DOHH2 (cell line): ENCODE results near the gene SF3B3.

Experiments used
- H3F3A ChIP-seq: fragments of 200-600 bp; sonication (generic), shearing (Covaris generic); 2 replicates; pipeline ENCODE4 v1.6.0; 2016; ENCODE audit warnings: antibody characterized with exemption, mild to moderate bottlenecking; ENCODE audit not compliant: control insufficient read depth, insufficient read depth
- H3K27ac ChIP-seq: fragments of 200-600 bp; sonication (generic); 2 replicates; pipeline ENCODE4 v1.5.1; 2014; ENCODE audit warnings: low read depth, mild to moderate bottlenecking, low read length, moderate library complexity
- H3K27me3 ChIP-seq: fragments of 200-600 bp; sonication (generic); 2 replicates; pipeline ENCODE4 v1.6.1; 2014; ENCODE audit warnings: mild to moderate bottlenecking, low read length, mixed read lengths; ENCODE audit not compliant: control insufficient read depth
- H3K36me3 ChIP-seq: fragments of 200-600 bp; sonication (generic); 2 replicates; pipeline ENCODE4 v1.6.1; 2014; ENCODE audit warnings: mild to moderate bottlenecking, low read length, moderate library complexity, mixed read lengths; ENCODE audit not compliant: control insufficient read depth
- H3K4me1 ChIP-seq: fragments of 200-600 bp; sonication (generic); 2 replicates; pipeline ENCODE4 v1.6.1; 2014; ENCODE audit warnings: mild to moderate bottlenecking, low read length, mixed read lengths; ENCODE audit not compliant: control insufficient read depth
- H3K4me2 ChIP-seq: fragments of 200-600 bp; sonication (generic); 2 replicates; pipeline ENCODE4 v1.6.0; 2014; ENCODE audit warnings: mild to moderate bottlenecking, low read length, moderate library complexity
- H3K4me3 ChIP-seq: fragments of 200-600 bp; sonication (generic); 2 replicates; pipeline ENCODE4 v1.5.1; 2014; ENCODE audit warnings: mild to moderate bottlenecking, low read length, mixed read lengths
- H3K79me2 ChIP-seq: fragments of 200-600 bp; sonication (generic); 2 replicates; pipeline ENCODE4 v1.6.1; 2014; ENCODE audit warnings: mild to moderate bottlenecking, low read length, mixed read lengths; ENCODE audit not compliant: control insufficient read depth
- H3K9me2 ChIP-seq: fragments of 200-600 bp; sonication (generic); replicated peaks from 2 replicates; pipeline ENCODE4 v1.6.1; 2014; ENCODE audit warnings: mild to moderate bottlenecking, low read length, mixed read lengths; ENCODE audit not compliant: control insufficient read depth
- H3K9me3 ChIP-seq: fragments of 200-600 bp; sonication (generic); 2 replicates; pipeline ENCODE4 v1.6.1; 2014; ENCODE audit warnings: antibody characterized with exemption, low read length, mixed read lengths; ENCODE audit not compliant: control insufficient read depth, insufficient read depth
- H4K20me1 ChIP-seq: fragments of 200-600 bp; sonication (generic); 2 replicates; pipeline ENCODE4 v1.6.0; 2014; ENCODE audit warnings: low read depth, mild to moderate bottlenecking, antibody characterized with exemption, low read length, moderate library complexity; ENCODE audit not compliant: control insufficient read depth, insufficient read depth
- CTCF ChIP-seq: fragments of 200-600 bp; sonication (generic); IDR thresholded peaks from one replicate; pipeline ENCODE4 v1.5.1; 2014; ENCODE audit warnings: antibody characterized with exemption, mild to moderate bottlenecking, low read depth, low read length; ENCODE audit not compliant: poor library complexity, severe bottlenecking
- EZH2phosphoT487 ChIP-seq: fragments of 200-600 bp; sonication (generic); IDR thresholded peaks from 2 replicates; pipeline ENCODE4 v1.6.1; 2017; ENCODE audit warnings: borderline replicate concordance, mild to moderate bottlenecking, antibody characterized with exemption, low read length, moderate library complexity, mixed read lengths

Gene SF3B3

GRCh38 chr16:70480127-70481105 lies 43.2 kb upstream of the SF3B3 start:
- TF ChIP-seq CTCF, result no peak
- TF ChIP-seq EZH2phosphoT487, result no peak
- H3K4me2 ChIP-seq, result peak overlapping the region; percentile 61
- no peaks in the 10 kb centered on the region for H4K20me1 ChIP-seq
- peak overlapping the region; percentile 33 for H3K4me3 ChIP-seq
- H3K36me3 ChIP-seq, result peaks cover 53% of the 10 kb centered on the region
- H3K9me2 ChIP-seq, result no peaks in the 10 kb centered on the region
- H3F3A ChIP-seq, result peaks cover 13% of the 10 kb centered on the region
- H3K27me3 ChIP-seq, result no peaks in the 10 kb centered on the region
- H3K79me2 ChIP-seq, result no peaks in the 10 kb centered on the region
- peaks cover 77% of the 10 kb centered on the region for H3K4me1 ChIP-seq
- peak overlapping the region; percentile 79 for H3K27ac ChIP-seq
- no peaks in the 10 kb centered on the region for H3K9me3 ChIP-seq

- Histone ChIP-seq H3K27ac (peak overlapping the region; percentile 22; the same call in 1 of the 2 replicates), H4K20me1 (no peaks in the 10 kb centered on the region), H3K9me3 (no peaks in the 10 kb centered on the region), H3K27me3 (no peaks in the 10 kb centered on the region), H3K4me1 (peaks cover 61% of the 10 kb centered on the region), H3K4me3 (no peak overlapping the region), H3K36me3 (peaks cover 53% of the 10 kb centered on the region), H3K4me2 (no peak overlapping the region), H3K79me2 (no peaks in the 10 kb centered on the region), H3F3A (peaks cover 13% of the 10 kb centered on the region), H3K9me2 (no peaks in the 10 kb centered on the region)
- TF ChIP-seq EZH2phosphoT487 (no peak), CTCF (no peak)
These were observed 41.6 kb upstream of the SF3B3 start for GRCh38 chr16:70481929-70482536.

GRCh38 chr16:70482624-70483023 lies 41.0 kb upstream of the SF3B3 start:
- TF ChIP-seq CTCF, result no peak
- no peak for TF ChIP-seq EZH2phosphoT487

More at GRCh38 chr16:70482624-70483023, 41.0 kb upstream of the SF3B3 start:
- Histone ChIP-seq H3K79me2 (no peaks in the 10 kb centered on the region), H3K4me3 (no peak overlapping the region), H3K36me3 (peaks cover 53% of the 10 kb centered on the region), H3K27ac (peak overlapping the region; percentile 92), H3K9me2 (no peaks in the 10 kb centered on the region), H3K4me1 (peaks cover 61% of the 10 kb centered on the region), H3K27me3 (no peaks in the 10 kb centered on the region), H3K4me2 (no peak overlapping the region), H3K9me3 (no peaks in the 10 kb centered on the region), H3F3A (peaks cover 13% of the 10 kb centered on the region), H4K20me1 (no peaks in the 10 kb centered on the region)
